Panc1 (cell line): ENCODE measurements around the gene NSRP1. TPM values are rescaled to one million over a fixed set of nuclear protein-coding genes. Genes with fewer than 3 reads are reported as not detected.

Experiments used
- ATAC-seq: fragments of 200-7000 bp; cut with Tn5 transposase; 2 replicates; pipeline ENCODE4 v1.9.1; 2020; ENCODE audit warnings: mild to moderate bottlenecking, moderate library complexity
- BruUV-seq: library from RNA; stranded (reverse); fragments of 400-500 nt; replicated peaks from 2 replicates; lab custom pipeline; 2021; lab: Mats Ljungman, UMichigan
- CTCF ChIA-PET: fragments of 300-600 bp; sonication (Branson Sonifier 250); formaldehyde crosslinking; loops from one replicate; lab custom pipeline; 2022; ENCODE audit warnings: antibody characterized with exemption; lab: Charles Lee
- POLR2A ChIA-PET: fragments of 300-600 bp; sonication (Branson Sonifier 250); formaldehyde crosslinking; loops from one replicate; lab custom pipeline; 2022; ENCODE audit warnings: antibody characterized with exemption; lab: Charles Lee
- DNase-seq: peaks from one replicate; pipeline ENCODE4 v3.0.0-alpha.2; 2010; ENCODE audit warnings: low read depth, low spot score
- H3K27ac ChIP-seq: 2 replicates; pipeline ENCODE4 v1.5.1; 2011; ENCODE audit warnings: mild to moderate bottlenecking, low read length, inconsistent platforms
- H3K27me3 ChIP-seq: fragments of 200-500 bp; sonication (Bioruptor generic); 2 replicates; pipeline ENCODE4 v1.6.0; 2014; ENCODE audit warnings: low read length, inconsistent platforms; ENCODE audit not compliant: control insufficient read depth, insufficient read depth
- H3K36me3 ChIP-seq: fragments of 200-500 bp; sonication (Bioruptor generic); 2 replicates; pipeline ENCODE4 v1.5.1; 2014; ENCODE audit warnings: inconsistent platforms, mild to moderate bottlenecking, low read length, moderate library complexity; ENCODE audit not compliant: control insufficient read depth, insufficient read depth
- H3K4me1 ChIP-seq: 2 replicates; pipeline ENCODE4 v1.5.1; 2011; ENCODE audit warnings: inconsistent platforms, mild to moderate bottlenecking, low read length, moderate library complexity; ENCODE audit not compliant: control insufficient read depth, insufficient read depth
- H3K4me3 ChIP-seq, 2 experiments: 2 replicates each; pipeline ENCODE4 v1.5.1; 2011 to 2012; ENCODE audit warnings: low read depth in 2 of 2, low read length in 2 of 2, mild to moderate bottlenecking in 2 of 2, inconsistent platforms in 1 of 2, moderate library complexity in 1 of 2
- H3K9me3 ChIP-seq: fragments of 200-500 bp; sonication (Bioruptor generic); 2 replicates; pipeline ENCODE4 v1.5.1; 2014; ENCODE audit warnings: low read depth, mild to moderate bottlenecking, inconsistent platforms, low read length, moderate library complexity; ENCODE audit not compliant: control insufficient read depth, insufficient read depth
- POLR2AphosphoS5 ChIP-seq: IDR thresholded peaks from 2 replicates; pipeline ENCODE4 v1.6.1; 2012; ENCODE audit warnings: mild to moderate bottlenecking, low read depth, low read length, moderate library complexity
- SIN3A ChIP-seq: IDR thresholded peaks from 2 replicates; pipeline ENCODE4 v1.6.1; 2012; ENCODE audit warnings: low read depth, mild to moderate bottlenecking, low read length, moderate library complexity, borderline replicate concordance; ENCODE audit not compliant: insufficient read depth
- TCF7L2 ChIP-seq: IDR thresholded peaks from 2 replicates; pipeline ENCODE4 v1.6.1; 2011; ENCODE audit warnings: mild to moderate bottlenecking, low read depth, low read length, inconsistent platforms
- in situ Hi-C: cut with HindIII; loops from 2 replicates; pipeline ENCODE4 v1.10.0; 2016; ENCODE audit warnings: low sequenced_read_pairs, low pct_unique_long_range_greater_than_20kb
- intact Hi-C: fragments of 100-400 bp; cut with micrococcal nuclease; formaldehyde crosslinking; loops from one replicate; pipeline ENCODE4 v1.10.0; 2022; ENCODE audit not compliant: unreplicated experiment
- total RNA-seq: library from RNA; stranded (reverse); gene quantifications from one replicate; pipeline ENCODE4 v1.2.1, GENCODE V29; 2021; ENCODE audit not compliant: unreplicated experiment
- TF ChIP-seq, protein P1 (sequence below): fragments of 450-650 bp; IDR thresholded peaks from 2 replicates; pipeline ENCODE4 v1.5.1; 2017; ENCODE audit warnings: mild to moderate bottlenecking
- TF ChIP-seq, protein P2 (sequence below), 2 experiments: IDR thresholded peaks; 2 replicates each; pipeline ENCODE4 v1.6.1; 2011 to 2012; ENCODE audit warnings: low read depth in 2 of 2, control low read depth in 1 of 2, low read length in 1 of 2, mild to moderate bottlenecking in 1 of 2, moderate library complexity in 1 of 2; ENCODE audit not compliant: insufficient read depth in 1 of 2

NSRP1 gene
- total RNA-seq, 1 experiment from 2014 or later, result 30.5 TPM

DNA sequence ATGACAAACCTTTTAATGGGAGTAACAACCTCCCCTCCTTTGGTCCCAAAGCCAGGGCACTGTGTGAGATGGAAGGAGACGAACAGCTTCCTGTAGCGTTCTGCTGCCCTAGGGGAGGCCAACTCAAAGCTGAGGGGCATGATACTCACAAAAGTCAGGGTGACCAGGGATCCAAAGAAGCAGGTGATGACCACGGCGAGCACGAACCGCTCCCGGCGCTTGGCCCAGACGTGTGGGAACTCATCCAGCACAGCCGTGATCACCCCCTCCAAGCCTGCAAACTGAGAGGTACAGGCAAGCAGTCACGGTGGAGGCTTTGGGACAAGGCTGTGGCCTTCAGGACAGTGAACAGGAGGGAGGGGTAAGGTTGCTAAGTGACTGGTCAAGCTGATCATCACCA is 93.8 kb downstream of the NSRP1 start:
- H3K9me3 ChIP-seq, result no peaks in the 10 kb centered on the region
- no peaks in the 10 kb centered on the region for H3K4me1 ChIP-seq
- no peaks in the 10 kb centered on the region for H3K36me3 ChIP-seq
- TF ChIP-seq, protein P1, sequence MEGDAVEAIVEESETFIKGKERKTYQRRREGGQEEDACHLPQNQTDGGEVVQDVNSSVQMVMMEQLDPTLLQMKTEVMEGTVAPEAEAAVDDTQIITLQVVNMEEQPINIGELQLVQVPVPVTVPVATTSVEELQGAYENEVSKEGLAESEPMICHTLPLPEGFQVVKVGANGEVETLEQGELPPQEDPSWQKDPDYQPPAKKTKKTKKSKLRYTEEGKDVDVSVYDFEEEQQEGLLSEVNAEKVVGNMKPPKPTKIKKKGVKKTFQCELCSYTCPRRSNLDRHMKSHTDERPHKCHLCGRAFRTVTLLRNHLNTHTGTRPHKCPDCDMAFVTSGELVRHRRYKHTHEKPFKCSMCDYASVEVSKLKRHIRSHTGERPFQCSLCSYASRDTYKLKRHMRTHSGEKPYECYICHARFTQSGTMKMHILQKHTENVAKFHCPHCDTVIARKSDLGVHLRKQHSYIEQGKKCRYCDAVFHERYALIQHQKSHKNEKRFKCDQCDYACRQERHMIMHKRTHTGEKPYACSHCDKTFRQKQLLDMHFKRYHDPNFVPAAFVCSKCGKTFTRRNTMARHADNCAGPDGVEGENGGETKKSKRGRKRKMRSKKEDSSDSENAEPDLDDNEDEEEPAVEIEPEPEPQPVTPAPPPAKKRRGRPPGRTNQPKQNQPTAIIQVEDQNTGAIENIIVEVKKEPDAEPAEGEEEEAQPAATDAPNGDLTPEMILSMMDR, result no peak
- TF ChIP-seq, protein P2, sequence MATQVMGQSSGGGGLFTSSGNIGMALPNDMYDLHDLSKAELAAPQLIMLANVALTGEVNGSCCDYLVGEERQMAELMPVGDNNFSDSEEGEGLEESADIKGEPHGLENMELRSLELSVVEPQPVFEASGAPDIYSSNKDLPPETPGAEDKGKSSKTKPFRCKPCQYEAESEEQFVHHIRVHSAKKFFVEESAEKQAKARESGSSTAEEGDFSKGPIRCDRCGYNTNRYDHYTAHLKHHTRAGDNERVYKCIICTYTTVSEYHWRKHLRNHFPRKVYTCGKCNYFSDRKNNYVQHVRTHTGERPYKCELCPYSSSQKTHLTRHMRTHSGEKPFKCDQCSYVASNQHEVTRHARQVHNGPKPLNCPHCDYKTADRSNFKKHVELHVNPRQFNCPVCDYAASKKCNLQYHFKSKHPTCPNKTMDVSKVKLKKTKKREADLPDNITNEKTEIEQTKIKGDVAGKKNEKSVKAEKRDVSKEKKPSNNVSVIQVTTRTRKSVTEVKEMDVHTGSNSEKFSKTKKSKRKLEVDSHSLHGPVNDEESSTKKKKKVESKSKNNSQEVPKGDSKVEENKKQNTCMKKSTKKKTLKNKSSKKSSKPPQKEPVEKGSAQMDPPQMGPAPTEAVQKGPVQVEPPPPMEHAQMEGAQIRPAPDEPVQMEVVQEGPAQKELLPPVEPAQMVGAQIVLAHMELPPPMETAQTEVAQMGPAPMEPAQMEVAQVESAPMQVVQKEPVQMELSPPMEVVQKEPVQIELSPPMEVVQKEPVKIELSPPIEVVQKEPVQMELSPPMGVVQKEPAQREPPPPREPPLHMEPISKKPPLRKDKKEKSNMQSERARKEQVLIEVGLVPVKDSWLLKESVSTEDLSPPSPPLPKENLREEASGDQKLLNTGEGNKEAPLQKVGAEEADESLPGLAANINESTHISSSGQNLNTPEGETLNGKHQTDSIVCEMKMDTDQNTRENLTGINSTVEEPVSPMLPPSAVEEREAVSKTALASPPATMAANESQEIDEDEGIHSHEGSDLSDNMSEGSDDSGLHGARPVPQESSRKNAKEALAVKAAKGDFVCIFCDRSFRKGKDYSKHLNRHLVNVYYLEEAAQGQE (IDR thresholded peaks at IDR 0.05; ENCODE audit: insufficient read depth in 1 of 2, low read depth in 2 of 2, low read length in 1 of 2), result no peak
- TF ChIP-seq SIN3A (no peak), TCF7L2 (no peak), POLR2AphosphoS5 (no peak)
- BruUV-seq, result no TSS peak
- ATAC-seq (no peak), DNase-seq (no peak)
- H3K27me3 ChIP-seq, result no peaks in the 10 kb centered on the region
- ChIA-PET POLR2A (no interaction called here), CTCF (no interaction called here)
- no peak overlapping the region for H3K4me3 ChIP-seq
- intact Hi-C loops (no loop called here), in situ Hi-C loops (no loop called here)
- no peak overlapping the region for H3K27ac ChIP-seq

GRCh38 chr17:30210901-30211300 is 94.3 kb downstream of the NSRP1 start:
- H3K27me3 ChIP-seq, result no peaks in the 10 kb centered on the region
- TF ChIP-seq POLR2AphosphoS5, result no peak
- TF ChIP-seq, protein P2 (IDR thresholded peaks at IDR 0.05; ENCODE audit: insufficient read depth in 1 of 2, low read depth in 2 of 2, low read length in 1 of 2), result no peak
- ATAC-seq (no peak), DNase-seq (no peak)
- in situ Hi-C loops, result no loop called here
- intact Hi-C loops, result no loop called here
- H3K9me3 ChIP-seq, result no peaks in the 10 kb centered on the region
- H3K4me3 ChIP-seq, result no peak overlapping the region
- CTCF ChIA-PET, result no interaction called here
- no peak overlapping the region for H3K27ac ChIP-seq
- no peaks in the 10 kb centered on the region for H3K36me3 ChIP-seq
- H3K4me1 ChIP-seq, result no peaks in the 10 kb centered on the region
- POLR2A ChIA-PET, result no interaction called here
- BruUV-seq, result no TSS peak
